ENCODE data around the gene ATAD1. TPM values are rescaled to one million over a fixed set of nuclear protein-coding genes. Genes with fewer than 3 reads are reported as not detected.
"Not testable (repeated sequence)": the region's sequence is repeated elsewhere in the genome, so short reads cannot be mapped to it uniquely, and the experiment has no call there.

The ATAD1 gene
- total RNA-seq, 4 donors from 2014 or later, result 27.2 to 36.3 (median 32.2) TPM

GRCh38 chr10:87803328-87803727, 14.7 kb downstream of the ATAD1 start:
- H3K27ac ChIP-seq, result no peak overlapping the region

GRCh38 chr10:87801813-87802435, 16.1 kb downstream of the ATAD1 start:
- H3K36me3 ChIP-seq, H3K27me3 ChIP-seq, DNase-seq, H3K27ac ChIP-seq, H3K9me3 ChIP-seq, H3K4me1 ChIP-seq, H3K4me3 ChIP-seq: not testable (repeated sequence)

More at GRCh38 chr10:87803328-87803727, 14.7 kb downstream of the ATAD1 start:
- Histone ChIP-seq H3K4me1 (no peaks in the 10 kb centered on the region), H3K4me3 (no peak overlapping the region), H3K9me3 (no peaks in the 10 kb centered on the region), H3K27me3 (no peaks in the 10 kb centered on the region), H3K36me3 (peaks cover 0 to 4% (median 0%) of the 10 kb centered on the region in 3 donors)
- no peak for DNase-seq
- TF ChIP-seq POLR2A (IDR thresholded peaks at IDR 0.05), result no peak
- TF ChIP-seq CTCF (IDR thresholded peaks at IDR 0.05), result no peak

GRCh38 chr10:87799860-87800259, 18.2 kb downstream of the ATAD1 start:
- H3K4me1 ChIP-seq, result no peaks in the 10 kb centered on the region
- H3K9me3 ChIP-seq, result no peaks in the 10 kb centered on the region
- DNase-seq, result no peak
- no peak overlapping the region for H3K27ac ChIP-seq
- H3K36me3 ChIP-seq, result peaks cover 0 to 4% (median 0%) of the 10 kb centered on the region in 3 donors
- no peak for TF ChIP-seq CTCF (IDR thresholded peaks at IDR 0.05)
- no peak for TF ChIP-seq POLR2A (IDR thresholded peaks at IDR 0.05)
- H3K27me3 ChIP-seq, result no peaks in the 10 kb centered on the region
- no peak overlapping the region for H3K4me3 ChIP-seq

GRCh38 chr10:87798082-87798481, 19.9 kb downstream of the ATAD1 start:
- TF ChIP-seq POLR2A (IDR thresholded peaks at IDR 0.05) (no peak), CTCF (IDR thresholded peaks at IDR 0.05) (no peak)
- peaks cover 0 to 4% (median 0%) of the 10 kb centered on the region in 3 donors for H3K36me3 ChIP-seq
- no peak for DNase-seq
- H3K27ac ChIP-seq, result no peak overlapping the region
- no peaks in the 10 kb centered on the region for H3K27me3 ChIP-seq
- no peak overlapping the region for H3K4me3 ChIP-seq
- H3K4me1 ChIP-seq, result no peaks in the 10 kb centered on the region
- H3K9me3 ChIP-seq, result no peaks in the 10 kb centered on the region

GRCh38 chr10:87794285-87794684, 23.7 kb downstream of the ATAD1 start:
- no peak for TF ChIP-seq CTCF (IDR thresholded peaks at IDR 0.05)
- no peak for TF ChIP-seq POLR2A (IDR thresholded peaks at IDR 0.05)
- Histone ChIP-seq H3K4me1 (no peaks in the 10 kb centered on the region), H3K36me3 (peaks cover 0 to 8% (median 0%) of the 10 kb centered on the region in 3 donors), H3K4me3 (no peak overlapping the region), H3K9me3 (no peaks in the 10 kb centered on the region), H3K27me3 (no peaks in the 10 kb centered on the region), H3K27ac (no peak overlapping the region)
- DNase-seq, result no peak

- DNase-seq, result no peak
- H3K27ac ChIP-seq, result no peak overlapping the region
- H3K9me3 ChIP-seq, result no peaks in the 10 kb centered on the region
- H3K4me1 ChIP-seq, result no peaks in the 10 kb centered on the region
- no peaks in the 10 kb centered on the region for H3K27me3 ChIP-seq
- no peak overlapping the region for H3K4me3 ChIP-seq
- no peak for TF ChIP-seq POLR2A (IDR thresholded peaks at IDR 0.05)
- peaks cover 0 to 12% (median 0%) of the 10 kb centered on the region in 3 donors for H3K36me3 ChIP-seq
Observed at GRCh38 chr10:87790185-87790584, 27.8 kb downstream of the ATAD1 start.

- no peak for DNase-seq
- H3K4me3 ChIP-seq, result no peak overlapping the region
- H3K27ac ChIP-seq, result no peak overlapping the region
- H3K9me3 ChIP-seq, result no peaks in the 10 kb centered on the region
- no peaks in the 10 kb centered on the region for H3K4me1 ChIP-seq
- no peaks in the 10 kb centered on the region for H3K27me3 ChIP-seq
- H3K36me3 ChIP-seq, result peaks cover 0 to 36% (median 0%) of the 10 kb centered on the region in 3 donors
- no peak for TF ChIP-seq CTCF (IDR thresholded peaks at IDR 0.05)
- no peak for TF ChIP-seq POLR2A (IDR thresholded peaks at IDR 0.05)
Observed at GRCh38 chr10:87786421-87786820, 31.6 kb downstream of the ATAD1 start.

All from Peyer's patch (tissue), 4 donors.